Stimulated activated naive CD8-positive, alpha-beta T cell treated with anti-CD3 and anti-CD28 coated beads, Interleukin-15, Interleukin-2, amounts not matched to agents 100 ng/mL and 50 ng/mL, for 24 hours (primary cell): ENCODE measurements around the gene RHBDF2.
"Not testable (repeated sequence)": the region's sequence is repeated elsewhere in the genome, so short reads cannot be mapped to it uniquely, and the experiment has no call there.

Experiments used
- H3K27ac Mint-ChIP-seq: one replicate; pipeline ENCODE4 v1.8.0; 2021; ENCODE audit warnings: mild to moderate bottlenecking, mixed read lengths
- H3K27me3 Mint-ChIP-seq: one replicate; pipeline ENCODE4 v1.8.0; 2021; ENCODE audit warnings: mixed read lengths
- H3K36me3 Mint-ChIP-seq: one replicate; pipeline ENCODE4 v1.8.0; 2021; ENCODE audit warnings: low read depth, mixed read lengths
- H3K4me1 Mint-ChIP-seq: one replicate; pipeline ENCODE4 v1.8.0; 2021; ENCODE audit warnings: low read depth, mixed read lengths
- H3K4me3 Mint-ChIP-seq: one replicate; pipeline ENCODE4 v1.8.0; 2021; ENCODE audit warnings: mild to moderate bottlenecking, mixed read lengths
- H3K9me3 Mint-ChIP-seq: one replicate; pipeline ENCODE4 v1.8.0; 2021; ENCODE audit warnings: mixed read lengths

The RHBDF2 gene

DNA sequence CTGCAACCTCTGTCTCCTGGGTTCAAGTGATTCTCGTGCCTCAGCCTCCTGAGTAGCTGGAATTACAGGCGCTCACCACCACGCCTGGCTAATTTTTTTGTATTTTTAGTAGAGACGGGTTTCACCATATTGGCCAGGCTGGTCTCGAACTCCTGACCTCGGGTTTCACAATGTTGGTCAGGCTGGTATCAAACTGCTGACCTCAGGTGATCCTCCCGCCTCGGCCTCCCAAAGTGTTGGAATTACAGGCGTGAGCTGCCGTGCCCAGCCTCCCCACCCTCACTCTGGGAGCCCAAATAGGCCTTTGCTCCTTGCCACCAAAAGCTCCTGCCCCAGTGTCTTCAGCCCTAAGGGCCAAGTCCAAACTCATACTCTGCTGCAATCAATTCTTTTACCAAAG, 20.5 kb upstream of the RHBDF2 start:
- H3K4me3 Mint-ChIP-seq, H3K36me3 Mint-ChIP-seq, H3K9me3 Mint-ChIP-seq, H3K27me3 Mint-ChIP-seq, H3K27ac Mint-ChIP-seq: not testable (repeated sequence)
- peaks cover 17% of the 10 kb centered on the region for H3K4me1 Mint-ChIP-seq

DNA sequence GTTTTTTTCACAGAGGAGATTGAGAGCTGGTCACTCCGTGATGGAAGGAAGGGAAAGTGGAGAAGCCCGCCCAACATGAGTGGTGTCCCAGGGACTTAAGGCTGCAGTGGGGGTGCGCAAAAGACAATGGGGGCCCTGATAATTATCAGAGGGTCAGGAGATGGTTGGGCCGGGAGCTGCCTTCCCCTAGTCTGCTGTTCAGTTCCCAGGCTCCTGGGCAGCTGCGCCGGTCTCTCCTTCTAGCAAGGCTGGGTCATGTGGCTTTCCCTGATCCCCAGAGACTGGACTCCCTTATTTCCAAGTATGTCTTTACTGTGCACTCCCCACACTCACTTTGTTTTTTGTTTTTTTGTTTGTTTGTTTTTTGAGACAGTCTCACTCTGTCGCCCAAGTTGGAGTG, 20.0 kb upstream of the RHBDF2 start:
- peaks cover 21% of the 10 kb centered on the region for H3K4me1 Mint-ChIP-seq
- no peaks in the 10 kb centered on the region for H3K27me3 Mint-ChIP-seq
- no peaks in the 10 kb centered on the region for H3K9me3 Mint-ChIP-seq
- no peaks in the 10 kb centered on the region for H3K36me3 Mint-ChIP-seq
- no peak overlapping the region for H3K4me3 Mint-ChIP-seq
- peak overlapping the region; percentile 52 for H3K27ac Mint-ChIP-seq

DNA sequence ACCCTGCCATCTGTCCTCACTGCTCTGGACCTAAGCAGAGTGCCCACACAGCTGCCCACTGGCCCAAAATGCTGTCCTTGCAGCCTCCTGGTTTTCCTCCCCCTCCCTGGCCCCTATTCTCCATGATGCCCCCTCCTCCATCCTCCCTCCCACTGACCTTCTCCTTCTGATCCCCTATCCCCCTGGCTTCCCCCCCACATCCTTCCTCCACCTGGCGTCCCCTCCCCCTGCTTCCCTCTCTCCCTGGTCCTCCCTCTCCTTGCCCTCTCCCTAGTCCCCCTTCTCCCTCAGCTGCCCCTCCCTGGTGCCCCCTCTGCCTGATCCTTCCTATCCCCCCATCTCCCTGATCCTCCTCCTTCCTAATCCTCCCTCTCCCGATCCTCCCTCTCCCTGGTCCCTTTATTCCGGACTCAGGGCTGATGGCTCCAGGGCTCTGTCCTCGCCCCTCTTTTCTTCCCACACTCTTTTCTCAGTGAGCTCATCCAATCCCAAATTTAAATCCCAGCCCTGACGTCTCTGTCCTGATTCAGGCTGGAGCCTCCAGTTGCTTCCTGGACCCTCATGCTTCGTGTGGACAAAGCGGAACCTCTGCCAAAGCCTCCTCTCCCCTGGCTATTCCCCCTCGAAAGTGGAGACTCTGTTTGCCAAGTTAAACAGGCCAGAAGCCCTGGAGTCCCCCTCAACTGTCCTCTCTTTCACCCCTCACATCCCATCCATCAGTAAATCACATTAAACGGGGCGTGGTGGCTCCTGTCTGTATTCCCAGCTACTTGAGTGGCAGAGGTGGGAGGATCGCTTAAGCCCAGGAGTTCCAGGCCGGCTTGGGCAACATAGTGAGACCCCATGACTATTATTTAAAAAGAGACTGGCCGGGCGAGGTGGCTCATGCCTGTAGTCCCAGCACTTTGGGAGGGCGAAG, 18.1 kb upstream of the RHBDF2 start:
- H3K9me3 Mint-ChIP-seq = no peaks in the 10 kb centered on the region
- H3K4me1 Mint-ChIP-seq = peaks cover 38% of the 10 kb centered on the region
- H3K4me3 Mint-ChIP-seq = no peak overlapping the region
- no peaks in the 10 kb centered on the region for H3K36me3 Mint-ChIP-seq
- peak overlapping the region; percentile 38 for H3K27ac Mint-ChIP-seq
- no peaks in the 10 kb centered on the region for H3K27me3 Mint-ChIP-seq

DNA sequence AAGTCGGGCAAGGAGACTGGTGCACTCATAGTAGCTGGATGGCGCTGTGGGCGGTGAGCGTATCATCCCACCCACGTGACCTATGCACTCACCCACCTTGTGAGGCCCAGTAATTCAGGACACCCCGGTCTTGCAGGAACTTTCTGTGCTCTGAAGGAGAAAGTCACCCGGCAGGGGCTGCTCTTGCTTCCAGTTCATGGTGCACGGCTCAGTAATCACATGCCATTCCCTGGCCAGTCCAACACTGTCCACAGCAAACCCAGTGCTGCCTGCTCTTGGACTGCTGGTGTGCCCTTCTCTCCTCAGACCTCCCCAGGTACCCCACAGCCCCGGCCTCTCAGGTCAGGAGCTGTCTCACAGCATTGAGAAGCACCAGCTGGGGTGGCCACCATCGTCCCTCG, 16.4 kb upstream of the RHBDF2 start:
- Mint-ChIP-seq H3K4me1 (peaks cover 47% of the 10 kb centered on the region), H3K4me3 (no peak overlapping the region), H3K27ac (no peak overlapping the region), H3K9me3 (no peaks in the 10 kb centered on the region), H3K27me3 (no peaks in the 10 kb centered on the region), H3K36me3 (no peaks in the 10 kb centered on the region)

DNA sequence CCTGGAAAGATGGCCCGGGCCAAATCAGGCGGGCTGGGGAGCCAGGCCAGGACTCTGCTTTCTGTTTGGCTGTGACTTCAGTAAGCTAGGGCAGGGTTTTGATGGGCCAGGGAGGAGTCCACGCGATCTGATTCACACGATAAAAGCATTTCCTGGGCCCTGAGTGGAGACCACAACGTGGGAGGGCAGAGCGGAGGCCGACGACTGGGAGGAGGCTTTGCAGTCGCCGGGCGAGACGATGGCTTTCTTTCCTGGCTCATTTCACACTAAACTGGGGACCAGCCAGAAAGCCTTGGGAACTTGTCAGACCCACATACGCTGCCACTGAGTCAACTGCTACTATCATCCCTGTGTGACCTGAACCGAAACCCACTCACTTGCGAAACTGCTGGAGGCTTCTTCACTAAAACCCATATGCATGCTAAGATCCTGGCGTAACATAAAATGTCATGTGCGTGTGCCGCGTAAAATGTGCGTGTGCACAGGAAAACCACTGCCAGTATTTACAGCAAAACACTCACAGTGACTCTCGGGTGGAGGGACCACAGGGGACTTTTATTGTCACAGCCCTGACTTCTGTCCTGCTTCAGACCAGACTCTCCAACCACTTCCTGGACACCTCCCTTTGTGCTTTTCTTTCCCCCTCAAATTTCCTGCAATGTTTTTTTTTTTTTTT, 14.2 kb upstream of the RHBDF2 start:
- peaks cover 58% of the 10 kb centered on the region for H3K4me1 Mint-ChIP-seq
- H3K36me3 Mint-ChIP-seq = no peaks in the 10 kb centered on the region
- peak overlapping the region; percentile 69 for H3K4me3 Mint-ChIP-seq
- H3K27ac Mint-ChIP-seq = peak overlapping the region; percentile 97
- no peaks in the 10 kb centered on the region for H3K27me3 Mint-ChIP-seq
- no peaks in the 10 kb centered on the region for H3K9me3 Mint-ChIP-seq

GRCh38 chr17:76514355-76514754, 13.1 kb upstream of the RHBDF2 start:
- not testable (repeated sequence) for H3K4me3 Mint-ChIP-seq, H3K36me3 Mint-ChIP-seq, H3K9me3 Mint-ChIP-seq, H3K27me3 Mint-ChIP-seq
- Mint-ChIP-seq H3K27ac (peak overlapping the region; percentile 97), H3K4me1 (peaks cover 58% of the 10 kb centered on the region)

DNA sequence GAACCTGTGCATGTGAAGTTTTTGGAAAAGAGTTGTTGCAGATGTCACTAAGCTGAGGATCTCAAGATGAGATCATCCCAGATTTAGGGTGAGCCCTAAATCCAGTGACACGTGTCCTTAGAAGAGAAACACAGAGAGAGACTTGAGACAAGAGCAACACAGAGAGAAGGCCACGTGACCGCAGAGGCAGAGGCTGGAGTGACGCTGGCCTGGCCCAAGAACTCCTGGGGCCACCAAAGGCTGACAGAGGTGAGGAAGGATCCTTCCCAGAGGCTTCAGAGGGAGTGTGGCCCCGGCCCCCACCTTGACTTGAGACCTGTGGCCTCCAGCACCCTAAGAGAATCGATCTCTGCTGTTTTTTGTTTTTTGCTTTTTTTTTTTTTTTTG, 12.1 kb upstream of the RHBDF2 start:
- Mint-ChIP-seq H3K36me3 (no peaks in the 10 kb centered on the region), H3K9me3 (no peaks in the 10 kb centered on the region), H3K4me1 (peaks cover 54% of the 10 kb centered on the region), H3K4me3 (no peak overlapping the region), H3K27me3 (no peaks in the 10 kb centered on the region), H3K27ac (no peak overlapping the region)

GRCh38 chr17:76512366-76513305, 11.4 kb upstream of the RHBDF2 start:
- peaks cover 48% of the 10 kb centered on the region for H3K4me1 Mint-ChIP-seq
- no peak overlapping the region for H3K27ac Mint-ChIP-seq
- H3K4me3 Mint-ChIP-seq = no peak overlapping the region
- H3K9me3 Mint-ChIP-seq = no peaks in the 10 kb centered on the region
- H3K36me3 Mint-ChIP-seq = no peaks in the 10 kb centered on the region
- peaks cover 2% of the 10 kb centered on the region for H3K27me3 Mint-ChIP-seq

GRCh38 chr17:76511668-76512365, 10.6 kb upstream of the RHBDF2 start:
- H3K4me1 Mint-ChIP-seq = peaks cover 50% of the 10 kb centered on the region
- peaks cover 3% of the 10 kb centered on the region for H3K27me3 Mint-ChIP-seq
- no peaks in the 10 kb centered on the region for H3K9me3 Mint-ChIP-seq
- H3K4me3 Mint-ChIP-seq = no peak overlapping the region
- no peak overlapping the region for H3K27ac Mint-ChIP-seq
- no peaks in the 10 kb centered on the region for H3K36me3 Mint-ChIP-seq

DNA sequence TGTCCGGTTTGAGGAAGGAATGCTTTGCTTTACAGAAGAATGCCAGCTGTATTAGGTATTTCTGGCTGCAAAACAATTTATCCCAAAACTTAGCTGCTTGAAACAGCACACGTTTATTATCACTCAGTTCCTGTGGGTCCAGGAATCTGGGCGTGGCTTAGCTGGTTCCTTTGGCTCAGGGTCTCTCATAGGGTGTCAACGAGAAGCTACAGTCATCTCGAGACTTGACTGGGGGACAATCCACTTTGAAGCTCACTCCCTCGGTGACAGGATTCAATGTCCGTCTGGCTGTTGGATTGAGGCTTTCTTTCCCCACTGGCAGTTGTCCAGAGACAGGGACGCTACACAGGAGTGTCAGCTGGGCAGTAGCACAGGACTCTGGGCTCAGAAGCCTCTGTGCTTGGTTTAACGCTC, 9.6 kb upstream of the RHBDF2 start:
- H3K4me3 Mint-ChIP-seq = no peak overlapping the region
- H3K27me3 Mint-ChIP-seq = peaks cover 3% of the 10 kb centered on the region
- H3K27ac Mint-ChIP-seq = no peak overlapping the region
- H3K9me3 Mint-ChIP-seq = no peaks in the 10 kb centered on the region
- H3K4me1 Mint-ChIP-seq = peaks cover 47% of the 10 kb centered on the region
- H3K36me3 Mint-ChIP-seq = no peaks in the 10 kb centered on the region

- peaks cover 29% of the 10 kb centered on the region for H3K4me1 Mint-ChIP-seq
- not testable (repeated sequence) for H3K27me3 Mint-ChIP-seq, H3K9me3 Mint-ChIP-seq, H3K36me3 Mint-ChIP-seq, H3K4me3 Mint-ChIP-seq, H3K27ac Mint-ChIP-seq
Observed at GRCh38 chr17:76508472-76509063, 7.3 kb upstream of the RHBDF2 start.

DNA sequence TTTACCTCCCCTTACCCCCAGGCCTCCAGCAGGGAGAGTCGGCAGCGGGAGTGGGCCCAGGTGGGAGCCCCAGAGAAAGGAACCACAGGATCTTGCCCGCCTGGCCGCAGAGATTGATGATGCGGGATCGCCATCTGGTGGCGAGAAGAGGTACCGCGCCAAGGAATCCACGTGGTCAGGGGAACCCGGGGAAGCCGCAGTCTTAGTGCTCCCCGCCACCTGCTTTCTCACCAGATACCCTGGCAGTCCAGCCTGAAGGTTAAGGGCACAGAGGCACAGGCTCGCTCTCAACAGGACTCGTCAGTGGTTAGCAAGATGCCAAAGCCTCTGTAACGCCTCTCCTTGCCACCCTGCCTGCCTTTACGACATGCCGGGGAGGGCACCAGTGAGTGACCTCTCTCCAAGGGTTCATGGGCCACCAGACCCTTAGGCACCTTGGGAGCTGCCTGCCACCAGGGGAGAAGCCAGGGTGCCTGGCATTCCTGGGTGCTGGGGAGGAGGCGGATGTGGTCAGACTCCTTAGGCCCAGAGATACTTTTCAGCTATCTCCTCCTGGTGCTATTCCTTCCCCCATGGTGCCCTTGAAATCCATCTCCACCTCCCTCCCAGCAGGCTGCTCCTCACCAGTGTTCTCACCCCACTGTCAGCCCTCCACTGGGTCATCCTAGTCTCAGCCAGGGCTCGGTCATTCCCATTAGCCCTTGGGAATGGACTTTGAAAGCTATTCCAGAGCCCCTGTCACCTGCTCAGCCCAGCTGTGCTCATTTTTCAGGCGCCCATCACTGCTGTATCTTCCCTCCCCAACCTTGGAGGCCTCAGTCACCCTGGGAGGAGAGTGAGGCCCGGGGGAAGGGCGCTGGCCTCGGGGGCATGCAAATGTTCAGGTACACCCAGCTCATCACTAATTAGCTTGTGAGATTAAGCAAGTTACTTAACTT, 5.5 kb upstream of the RHBDF2 start:
- peaks cover 19% of the 10 kb centered on the region for H3K4me1 Mint-ChIP-seq
- no peak overlapping the region for H3K4me3 Mint-ChIP-seq
- H3K27ac Mint-ChIP-seq = peak overlapping the region; percentile 21
- H3K9me3 Mint-ChIP-seq = no peaks in the 10 kb centered on the region
- H3K27me3 Mint-ChIP-seq = peaks cover 3% of the 10 kb centered on the region
- no peaks in the 10 kb centered on the region for H3K36me3 Mint-ChIP-seq

DNA sequence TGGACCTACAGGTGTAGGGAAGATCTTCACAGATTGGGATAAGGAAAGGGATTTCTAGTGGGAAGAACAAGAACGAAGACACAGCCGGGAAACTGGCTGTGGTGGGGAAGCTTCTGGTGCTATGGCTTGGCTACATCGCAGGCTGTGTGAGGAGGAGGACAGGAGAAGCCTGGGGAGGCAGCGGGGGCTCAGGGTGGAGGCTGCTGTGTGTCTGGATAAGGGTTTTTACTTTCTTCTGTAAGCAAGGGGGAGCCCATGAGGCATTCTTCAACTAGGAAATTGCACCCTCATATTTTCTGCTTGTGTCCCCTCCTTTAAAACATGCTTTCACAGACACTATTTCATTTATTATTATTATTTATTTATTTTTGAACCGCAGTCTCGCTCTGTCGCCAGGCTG, 2.9 kb upstream of the RHBDF2 start:
- no peaks in the 10 kb centered on the region for H3K9me3 Mint-ChIP-seq
- H3K36me3 Mint-ChIP-seq = peaks cover 4% of the 10 kb centered on the region
- H3K27ac Mint-ChIP-seq = no peak overlapping the region
- H3K27me3 Mint-ChIP-seq = peaks cover 3% of the 10 kb centered on the region
- H3K4me1 Mint-ChIP-seq = peaks cover 31% of the 10 kb centered on the region
- no peak overlapping the region for H3K4me3 Mint-ChIP-seq
